GM12801 (cell line): Measurements from ENCODE around the gene RGL3.

Source experiments
- TF ChIP-seq, protein P1 (sequence below): IDR thresholded peaks from one replicate; pipeline ENCODE4 v1.5.1; 2011; ENCODE audit warnings: control low read depth; ENCODE audit not compliant: insufficient read length; ENCODE audit errors: extremely low read depth

The RGL3 gene

DNA sequence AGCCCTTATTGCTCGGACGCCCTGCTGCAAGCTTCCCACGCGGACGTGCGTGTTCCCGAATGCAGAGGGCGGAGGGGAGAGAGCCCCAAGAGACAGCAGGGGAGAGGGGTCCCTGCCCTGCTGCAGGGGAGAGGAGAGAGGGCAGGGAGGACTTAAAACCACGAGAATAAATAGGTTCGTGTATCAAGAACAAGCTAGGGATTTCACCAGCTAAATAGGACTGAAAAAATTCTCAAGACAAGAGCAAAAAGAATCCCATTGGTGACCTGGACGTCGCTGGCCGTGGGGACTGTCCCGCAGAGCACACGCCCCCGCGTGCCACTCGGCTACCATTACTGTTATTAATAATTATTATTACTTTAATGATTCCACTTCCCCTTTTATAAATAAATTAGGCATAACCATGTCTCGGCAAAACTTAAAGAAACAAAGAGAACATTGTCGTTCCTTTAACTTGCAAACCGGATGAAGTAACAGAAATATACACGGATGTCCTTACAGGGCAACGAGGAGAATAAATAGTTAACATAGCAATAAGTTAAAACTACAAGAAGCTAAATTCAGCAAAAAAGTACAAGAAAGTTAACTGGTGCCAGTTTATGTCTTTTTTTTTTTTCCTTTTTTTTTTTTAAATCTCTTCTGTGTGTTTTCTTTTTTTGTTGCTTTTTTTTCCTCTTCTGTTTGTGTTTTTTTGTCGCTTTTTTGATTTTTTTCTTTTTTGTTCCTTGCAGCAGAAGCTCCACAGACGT, 32.9 kb upstream of the RGL3 start:
- TF ChIP-seq, protein P1, sequence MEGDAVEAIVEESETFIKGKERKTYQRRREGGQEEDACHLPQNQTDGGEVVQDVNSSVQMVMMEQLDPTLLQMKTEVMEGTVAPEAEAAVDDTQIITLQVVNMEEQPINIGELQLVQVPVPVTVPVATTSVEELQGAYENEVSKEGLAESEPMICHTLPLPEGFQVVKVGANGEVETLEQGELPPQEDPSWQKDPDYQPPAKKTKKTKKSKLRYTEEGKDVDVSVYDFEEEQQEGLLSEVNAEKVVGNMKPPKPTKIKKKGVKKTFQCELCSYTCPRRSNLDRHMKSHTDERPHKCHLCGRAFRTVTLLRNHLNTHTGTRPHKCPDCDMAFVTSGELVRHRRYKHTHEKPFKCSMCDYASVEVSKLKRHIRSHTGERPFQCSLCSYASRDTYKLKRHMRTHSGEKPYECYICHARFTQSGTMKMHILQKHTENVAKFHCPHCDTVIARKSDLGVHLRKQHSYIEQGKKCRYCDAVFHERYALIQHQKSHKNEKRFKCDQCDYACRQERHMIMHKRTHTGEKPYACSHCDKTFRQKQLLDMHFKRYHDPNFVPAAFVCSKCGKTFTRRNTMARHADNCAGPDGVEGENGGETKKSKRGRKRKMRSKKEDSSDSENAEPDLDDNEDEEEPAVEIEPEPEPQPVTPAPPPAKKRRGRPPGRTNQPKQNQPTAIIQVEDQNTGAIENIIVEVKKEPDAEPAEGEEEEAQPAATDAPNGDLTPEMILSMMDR: no peak

DNA sequence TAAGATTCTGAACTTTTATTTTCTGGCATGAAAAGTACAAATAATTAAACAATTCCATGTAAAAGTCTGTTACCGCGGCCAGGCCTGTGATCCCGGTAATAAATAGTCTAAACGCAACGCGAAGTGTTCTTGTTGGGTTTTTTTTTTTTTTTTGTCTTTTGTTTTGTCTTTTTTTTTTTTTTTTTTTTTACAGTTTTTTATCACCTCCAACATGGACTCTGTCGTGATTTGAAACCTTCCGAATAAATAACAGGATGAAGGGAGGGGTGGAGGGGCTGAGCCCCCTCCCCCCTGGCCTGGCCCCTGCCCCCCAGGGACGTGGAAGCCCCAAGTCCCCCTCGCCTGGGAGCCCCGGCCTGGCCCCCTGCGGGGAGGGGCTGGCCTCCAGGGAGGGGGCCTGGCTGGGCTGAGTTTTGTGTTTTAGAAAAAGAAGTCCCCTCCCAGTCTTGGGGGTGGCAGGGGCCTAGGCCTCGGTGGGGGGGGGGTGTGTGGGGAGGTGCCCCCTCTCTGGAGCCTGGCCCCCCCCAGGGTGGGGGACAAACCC, 32.3 kb upstream of the RGL3 start:
- TF ChIP-seq, protein P1: no peak

DNA sequence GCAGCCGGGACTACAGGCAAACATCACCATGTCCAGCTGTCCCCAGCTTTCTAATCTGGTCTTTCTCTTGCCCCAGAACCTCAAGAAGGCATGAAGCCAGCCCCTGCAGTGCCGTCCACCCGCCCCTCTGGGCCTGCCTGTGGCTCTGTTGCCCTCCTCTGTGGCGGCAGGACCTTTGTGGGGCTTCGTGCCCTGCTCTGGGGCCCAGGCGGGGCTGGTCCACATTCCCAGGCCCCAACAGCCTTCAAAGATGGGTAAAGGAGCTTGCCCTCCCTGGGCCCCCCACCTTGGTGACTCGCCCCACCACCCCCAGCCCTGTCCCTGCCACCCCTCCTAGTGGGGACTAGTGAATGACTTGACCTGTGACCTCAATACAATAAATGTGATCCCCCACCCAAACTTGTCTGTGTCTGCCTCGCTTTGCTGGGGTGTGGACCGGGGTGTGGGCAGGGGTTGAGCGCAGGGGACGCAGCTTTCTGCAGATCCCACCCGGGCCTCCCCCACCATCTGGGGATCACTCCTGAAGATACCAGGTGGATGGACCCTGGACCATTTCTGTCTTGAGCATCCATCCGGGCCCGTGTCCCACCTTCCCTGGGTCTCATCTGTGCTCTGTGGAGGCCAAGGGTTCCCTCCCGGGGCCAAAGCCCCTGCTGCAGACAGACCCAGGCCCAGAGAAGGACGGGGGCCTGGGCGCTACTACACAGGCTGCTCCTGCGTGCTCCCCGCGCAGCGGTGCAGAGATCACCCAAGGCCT, 31.6 kb upstream of the RGL3 start:
- TF ChIP-seq, protein P1: no peak

DNA sequence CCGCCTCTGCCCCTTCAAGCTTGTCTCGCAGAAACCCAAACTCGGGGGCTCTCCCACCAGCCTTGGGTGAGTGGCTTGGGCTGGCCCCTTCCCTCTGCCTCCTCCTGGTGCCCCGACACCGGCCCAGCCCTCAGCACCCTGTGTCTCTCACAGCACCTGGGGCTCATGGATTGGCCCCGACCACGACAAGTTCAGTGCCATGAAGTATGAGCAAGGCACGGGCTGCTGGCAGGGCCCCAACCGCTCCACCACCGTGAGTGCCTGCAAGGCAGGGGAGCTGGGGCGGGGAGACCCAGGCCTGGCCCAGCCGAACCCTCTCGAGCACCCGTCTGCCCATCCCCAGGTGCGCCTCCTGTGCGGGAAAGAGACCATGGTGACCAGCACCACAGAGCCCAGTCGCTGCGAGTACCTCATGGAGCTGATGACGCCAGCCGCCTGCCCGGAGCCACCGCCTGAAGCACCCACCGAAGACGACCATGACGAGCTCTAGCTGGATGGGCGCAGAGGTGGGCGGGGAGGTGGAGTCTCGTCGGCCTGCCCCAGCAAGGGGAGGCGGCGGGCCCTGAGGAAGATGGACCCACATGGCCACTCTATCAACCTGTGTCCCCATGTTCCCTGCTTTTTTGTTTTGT, 29.9 kb upstream of the RGL3 start:
- TF ChIP-seq, protein P1: no peak

DNA sequence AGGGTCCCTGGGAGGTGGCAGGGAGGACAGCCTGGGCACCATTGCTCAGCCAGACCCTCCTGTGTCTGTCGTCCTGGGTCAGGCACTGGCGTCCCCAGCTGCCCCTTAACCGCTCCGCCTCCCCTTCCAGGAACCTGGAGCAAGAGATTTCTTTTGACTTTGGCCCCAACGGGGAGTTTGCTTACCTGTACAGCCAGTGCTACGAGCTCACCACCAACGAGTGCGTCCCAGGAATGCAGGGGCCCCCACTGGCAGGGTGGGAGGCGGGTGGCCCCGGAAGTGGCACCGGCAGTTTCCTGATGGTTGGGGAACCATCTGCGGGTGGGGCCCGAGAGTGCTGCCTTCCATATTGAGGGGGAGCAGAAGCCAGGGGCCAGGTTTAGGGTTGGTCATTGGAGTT, 29.3 kb upstream of the RGL3 start:
- TF ChIP-seq, protein P1: no peak

DNA sequence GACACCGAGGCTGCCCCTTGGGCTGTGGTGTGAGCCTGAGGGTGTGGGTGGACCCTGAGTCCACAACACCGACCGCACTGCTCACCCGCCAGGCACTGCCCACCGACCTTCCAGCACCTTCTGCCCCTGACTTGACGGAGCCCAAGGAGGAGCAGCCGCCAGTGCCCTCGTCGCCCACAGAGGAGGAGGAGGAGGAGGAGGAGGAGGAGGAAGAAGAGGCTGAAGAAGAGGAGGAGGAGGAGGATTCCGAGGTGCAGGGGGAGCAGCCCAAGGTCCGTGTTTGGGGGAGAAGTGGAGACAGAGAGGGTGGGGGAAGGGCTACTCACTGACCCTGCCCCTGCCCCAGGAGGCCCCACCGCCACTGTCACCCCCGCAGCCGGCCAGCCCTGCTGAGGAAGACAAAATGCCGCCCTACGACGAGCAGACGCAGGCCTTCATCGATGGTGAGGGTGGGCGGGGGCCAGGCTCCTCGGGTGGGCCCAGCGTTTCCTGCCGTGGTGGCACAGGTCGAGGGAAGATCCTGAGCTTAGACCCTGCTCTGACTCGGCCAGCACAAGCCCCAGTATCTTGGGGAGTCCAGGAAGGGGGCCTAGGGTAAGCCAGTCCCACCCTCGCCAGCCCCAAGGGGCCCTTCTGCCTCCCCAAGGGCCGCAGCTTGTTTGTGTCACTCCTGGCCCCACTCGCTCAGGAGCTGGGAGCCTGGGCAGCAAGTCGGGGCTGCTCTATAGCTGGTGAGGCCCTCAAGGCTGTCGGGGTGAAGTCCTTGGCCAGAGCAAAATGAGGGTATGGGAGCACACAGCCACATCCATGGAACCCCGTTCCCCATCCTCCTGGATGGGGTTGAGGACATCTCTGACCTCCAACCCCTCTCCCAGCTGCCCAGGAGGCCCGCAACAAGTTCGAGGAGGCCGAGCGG, 28.5 kb upstream of the RGL3 start:
- TF ChIP-seq, protein P1: no peak
